Measurements from ENCODE around the gene RUNX3. TPM values are rescaled to one million over a fixed set of nuclear protein-coding genes. Genes with fewer than 3 reads are reported as not detected.

The RUNX3 gene
- total RNA-seq, 4 donors from 2014 or later = 0.27 to 2.8 (median 0.77) TPM

DNA sequence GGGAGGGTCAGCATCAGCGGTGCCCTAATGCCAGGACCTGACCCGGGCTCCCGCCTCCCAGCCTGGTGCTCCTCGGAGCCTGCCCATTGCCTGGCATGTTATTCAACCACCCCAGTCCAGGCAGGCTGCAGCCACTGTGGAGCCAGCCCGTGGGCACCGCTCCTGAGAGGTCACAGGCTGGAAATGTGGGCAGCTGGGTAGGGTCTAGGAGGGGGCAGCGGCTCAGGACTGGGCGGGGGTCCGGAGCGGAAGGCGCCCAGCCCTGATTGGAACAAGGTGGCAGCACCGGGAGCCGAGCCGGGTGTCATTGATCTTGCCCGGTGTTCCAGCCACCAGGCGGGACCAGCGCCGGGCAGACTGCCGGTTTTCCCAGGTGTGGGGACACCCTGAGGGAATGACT is 12.7 kb upstream of the RUNX3 start:
- no peak for DNase-seq
- no peak overlapping the region for H3K27ac ChIP-seq
- no peak overlapping the region for H3K4me3 ChIP-seq (replicated peaks in 1 of 3)
- no peaks in the 10 kb centered on the region for H3K36me3 ChIP-seq
- intact Hi-C loops (cut with DNase I) = no loop called here
- H3K4me1 ChIP-seq = no peaks in the 10 kb centered on the region
- TF ChIP-seq, protein P1, sequence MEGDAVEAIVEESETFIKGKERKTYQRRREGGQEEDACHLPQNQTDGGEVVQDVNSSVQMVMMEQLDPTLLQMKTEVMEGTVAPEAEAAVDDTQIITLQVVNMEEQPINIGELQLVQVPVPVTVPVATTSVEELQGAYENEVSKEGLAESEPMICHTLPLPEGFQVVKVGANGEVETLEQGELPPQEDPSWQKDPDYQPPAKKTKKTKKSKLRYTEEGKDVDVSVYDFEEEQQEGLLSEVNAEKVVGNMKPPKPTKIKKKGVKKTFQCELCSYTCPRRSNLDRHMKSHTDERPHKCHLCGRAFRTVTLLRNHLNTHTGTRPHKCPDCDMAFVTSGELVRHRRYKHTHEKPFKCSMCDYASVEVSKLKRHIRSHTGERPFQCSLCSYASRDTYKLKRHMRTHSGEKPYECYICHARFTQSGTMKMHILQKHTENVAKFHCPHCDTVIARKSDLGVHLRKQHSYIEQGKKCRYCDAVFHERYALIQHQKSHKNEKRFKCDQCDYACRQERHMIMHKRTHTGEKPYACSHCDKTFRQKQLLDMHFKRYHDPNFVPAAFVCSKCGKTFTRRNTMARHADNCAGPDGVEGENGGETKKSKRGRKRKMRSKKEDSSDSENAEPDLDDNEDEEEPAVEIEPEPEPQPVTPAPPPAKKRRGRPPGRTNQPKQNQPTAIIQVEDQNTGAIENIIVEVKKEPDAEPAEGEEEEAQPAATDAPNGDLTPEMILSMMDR (IDR thresholded peaks at IDR 0.05) = no peak
- no peak for TF ChIP-seq POLR2A (IDR thresholded peaks at IDR 0.05)
- WGBS, 2 donors = 87 to 91% methylated on average over 13 to 18 of the region's 19 CpGs
- H3K9me3 ChIP-seq = no peaks in the 10 kb centered on the region
- H3K27me3 ChIP-seq = no peaks in the 10 kb centered on the region

DNA sequence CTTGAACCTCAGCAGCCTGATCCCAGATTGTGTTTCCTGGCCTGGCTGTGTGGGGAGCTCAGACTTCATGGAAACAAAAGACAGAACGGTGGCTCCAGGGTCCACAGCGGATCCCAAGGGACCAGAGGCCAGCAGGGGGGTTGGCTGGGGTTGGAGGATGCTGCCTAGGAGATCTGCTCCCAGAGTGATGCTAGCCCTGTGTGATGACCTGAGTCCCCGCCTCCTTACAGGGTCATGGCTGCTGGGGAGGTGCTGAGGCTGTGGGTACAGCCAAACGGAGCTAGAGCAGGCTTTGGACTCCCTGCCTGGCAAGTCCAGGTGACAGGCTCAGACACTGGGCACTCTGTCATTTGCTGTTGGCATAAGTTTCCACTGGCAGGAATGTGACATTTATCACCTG is 11.5 kb upstream of the RUNX3 start:
- Histone ChIP-seq H3K36me3 (no peaks in the 10 kb centered on the region), H3K27ac (no peak overlapping the region), H3K4me3 (replicated peaks in 1 of 3) (no peak overlapping the region), H3K4me1 (no peaks in the 10 kb centered on the region), H3K9me3 (no peaks in the 10 kb centered on the region), H3K27me3 (no peaks in the 10 kb centered on the region)
- 40 to 50% methylated on average over 1 of the region's 4 CpGs for WGBS, 2 donors
- no peak for TF ChIP-seq POLR2A (IDR thresholded peaks at IDR 0.05)
- TF ChIP-seq, protein P1 (IDR thresholded peaks at IDR 0.05) = no peak
- no peak for DNase-seq
- intact Hi-C loops (cut with DNase I) = no loop called here

DNA sequence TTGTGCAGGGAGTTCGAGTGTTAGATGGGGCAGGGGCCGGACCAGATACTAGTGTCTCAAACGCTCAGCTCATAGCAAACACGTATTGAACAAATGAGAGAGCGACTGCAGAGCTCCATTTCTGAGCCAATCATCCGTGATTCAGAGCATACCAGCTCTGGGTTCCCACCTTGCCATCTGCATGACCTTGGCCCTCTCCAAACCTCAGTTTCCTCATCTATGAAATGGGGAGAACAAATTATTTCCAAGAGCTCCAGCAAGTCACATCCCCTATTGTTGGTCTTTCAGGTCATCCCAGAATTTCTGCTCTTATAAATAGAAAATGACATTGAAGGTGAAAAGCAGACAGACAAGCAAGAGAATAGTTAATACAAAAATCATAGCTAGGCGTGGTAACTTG is 10.2 kb upstream of the RUNX3 start:
- 90 to 91% methylated on average over 7 of the region's 7 CpGs for WGBS, 2 donors
- no peak overlapping the region for H3K4me3 ChIP-seq (replicated peaks in 1 of 3)
- H3K4me1 ChIP-seq = no peaks in the 10 kb centered on the region
- peaks cover 1% of the 10 kb centered on the region for H3K27me3 ChIP-seq
- intact Hi-C loops (cut with DNase I) = no loop called here
- no peak for TF ChIP-seq POLR2A (IDR thresholded peaks at IDR 0.05)
- H3K36me3 ChIP-seq = no peaks in the 10 kb centered on the region
- no peak for DNase-seq
- no peaks in the 10 kb centered on the region for H3K9me3 ChIP-seq
- no peak overlapping the region for H3K27ac ChIP-seq

DNA sequence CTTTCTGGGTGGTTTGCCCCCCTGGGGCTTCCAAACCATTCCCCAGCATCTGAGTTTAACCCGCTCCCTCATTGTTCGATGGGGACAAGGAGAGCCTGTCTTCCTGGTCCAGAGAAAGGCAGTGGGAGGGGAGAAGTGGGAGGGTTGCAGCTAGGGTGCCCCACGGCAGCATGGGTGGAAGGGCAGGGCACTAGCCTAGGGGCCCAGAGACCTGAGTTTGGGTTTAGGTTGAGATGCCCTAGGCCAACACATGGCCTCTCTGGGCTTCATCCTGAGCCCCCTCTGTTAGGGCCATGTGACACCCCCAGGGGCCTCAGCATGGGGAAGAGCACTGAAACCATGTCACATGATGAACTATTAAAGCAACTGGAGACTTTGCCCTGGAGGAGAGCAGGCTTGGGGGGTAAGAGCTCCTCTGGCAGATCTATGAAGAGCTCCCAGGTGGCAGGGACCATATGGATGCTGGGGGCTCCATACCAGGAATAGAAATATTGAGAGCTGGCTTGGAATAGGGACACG is 9.7 kb upstream of the RUNX3 start:
- intact Hi-C loops (cut with DNase I) = loop anchor here (10.0 kb wide), 1 partner anchor 265 kb away; no protein-coding TSS in a partner anchor
- TF ChIP-seq, protein P1 (IDR thresholded peaks at IDR 0.05) = no peak
- TF ChIP-seq POLR2A (IDR thresholded peaks at IDR 0.05) = no peak
- H3K4me3 ChIP-seq (replicated peaks in 1 of 3) = no peak overlapping the region
- peaks cover 6% of the 10 kb centered on the region for H3K27me3 ChIP-seq
- DNase-seq = no peak
- WGBS, 2 donors = 75 to 85% methylated on average over 4 of the region's 4 CpGs
- no peaks in the 10 kb centered on the region for H3K36me3 ChIP-seq
- no peak overlapping the region for H3K27ac ChIP-seq
- no peaks in the 10 kb centered on the region for H3K9me3 ChIP-seq
- no peaks in the 10 kb centered on the region for H3K4me1 ChIP-seq

DNA sequence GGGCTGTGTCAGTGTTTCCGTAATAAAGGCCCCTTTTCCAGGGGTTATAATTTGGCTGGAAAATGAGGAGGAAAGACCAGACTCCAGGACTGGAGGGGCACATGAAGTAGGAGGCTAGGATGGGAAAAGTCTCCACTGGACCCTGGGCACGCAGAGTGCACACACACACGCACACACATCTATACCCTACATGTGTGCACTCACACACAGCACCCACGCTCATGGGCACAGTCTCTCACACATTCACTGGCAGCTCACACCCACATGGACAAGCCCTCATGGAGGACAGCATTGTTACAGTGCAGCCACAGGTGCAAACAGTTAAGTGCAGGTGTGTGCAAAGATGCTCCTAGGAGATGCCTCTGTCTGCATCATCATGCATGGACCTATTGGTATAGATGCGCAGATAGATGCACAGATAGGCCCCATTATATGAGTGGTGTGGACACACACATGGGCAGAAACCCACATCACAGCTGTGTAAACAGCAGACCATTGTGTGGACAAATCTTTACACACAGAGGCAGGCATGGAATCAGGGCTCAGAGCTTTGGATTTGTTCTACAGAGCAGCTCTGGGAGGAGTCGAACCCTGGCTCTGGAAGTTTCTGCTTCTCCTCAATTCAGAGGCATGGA is 9.1 kb upstream of the RUNX3 start:
- no peak overlapping the region for H3K4me3 ChIP-seq (replicated peaks in 1 of 3)
- DNase-seq = no peak
- intact Hi-C loops (cut with DNase I) = loop anchor here (10.0 kb wide), 1 partner anchor 266 kb away; no protein-coding TSS in a partner anchor
- no peak for TF ChIP-seq POLR2A (IDR thresholded peaks at IDR 0.05)
- TF ChIP-seq, protein P1 (IDR thresholded peaks at IDR 0.05) = no peak
- 83 to 94% methylated on average over 5 to 6 of the region's 6 CpGs for WGBS, 2 donors
- H3K36me3 ChIP-seq = no peaks in the 10 kb centered on the region
- H3K27me3 ChIP-seq = peaks cover 11% of the 10 kb centered on the region
- no peaks in the 10 kb centered on the region for H3K9me3 ChIP-seq
- H3K4me1 ChIP-seq = no peaks in the 10 kb centered on the region
- no peak overlapping the region for H3K27ac ChIP-seq

All from thyroid gland (tissue), 4 donors.